Measurements from ENCODE around the gene CFAP53. TPM values are rescaled to one million over a fixed set of nuclear protein-coding genes. Genes with fewer than 3 reads are reported as not detected.

Gene CFAP53
- total and polyA plus RNA-seq, 2 of the 4 experiments (the other 2 are of a cell fraction), result under 0.01 to 0.12 TPM

GRCh38 chr18:50312296-50313030 is 46.2 kb upstream of the CFAP53 start:
- BruUV-seq (replicated peaks), result no TSS peak
- Histone ChIP-seq H4K5ac (ENCODE audit: low read depth, low read length) (no peak overlapping the region), H3K4me2 (ENCODE audit: low read depth, low read length) (no peak overlapping the region), H2AK9ac (replicated peaks; ENCODE audit: low read depth, low read length, poor library complexity) (no peak overlapping the region), H3K36me3 (ENCODE audit: control insufficient read depth, insufficient read depth, low read length) (no peaks in the 10 kb centered on the region), H3K27me3 (ENCODE audit: control insufficient read depth, insufficient read depth, low read length) (no peaks in the 10 kb centered on the region), H2BK5ac (ENCODE audit: low read depth, low read length, poor library complexity, severe bottlenecking) (no peak overlapping the region), H3K4ac (ENCODE audit: low read depth, low read length) (no peak overlapping the region), H3K79me1 (ENCODE audit: low read depth in 1 of 2, low read length in 2 of 2) (no peaks in the 10 kb centered on the region), H4K20me1 (ENCODE audit: insufficient read depth, low read length) (no peaks in the 10 kb centered on the region), H2BK15ac (ENCODE audit: low read depth, low read length) (no peak overlapping the region), H3K18ac (ENCODE audit: low read depth, low read length) (no peak overlapping the region), H3K27ac (ENCODE audit: insufficient read depth, low read length) (no peak overlapping the region), H4K91ac (ENCODE audit: insufficient read depth, low read depth, low read length) (no peak overlapping the region), H3K4me3 (ENCODE audit: insufficient read depth, low read depth, low read length) (no peak overlapping the region), H3K56ac (ENCODE audit: extremely low read depth, insufficient read depth, low read length) (no peak overlapping the region), H2BK120ac (ENCODE audit: low read depth, low read length) (no peak overlapping the region), H3K9me3 (ENCODE audit: control insufficient read depth, insufficient read depth, low read length) (no peaks in the 10 kb centered on the region), H2BK20ac (ENCODE audit: low read depth, low read length) (no peak overlapping the region), H3K4me1 (ENCODE audit: control insufficient read depth, insufficient read depth, low read length) (no peaks in the 10 kb centered on the region), H2AK5ac (ENCODE audit: low read depth, low read length) (no peak overlapping the region), H2AFZ (replicated peaks; ENCODE audit: low read length, poor library complexity) (no peak overlapping the region), H3K23ac (ENCODE audit: low read depth, low read length) (no peak overlapping the region), H3K9me1 (ENCODE audit: insufficient read depth, low read length) (0 out of 2 replicates have a peak, but pooled peaks cover 3% of the 10 kb centered on the region), H4K8ac (ENCODE audit: low read depth in 2 of 2, low read length in 2 of 2) (no peak overlapping the region), H3K9ac (ENCODE audit: low read depth, low read length) (no peak overlapping the region), H3K14ac (replicated peaks; ENCODE audit: low read depth, low read length) (no peak overlapping the region)
- in situ Hi-C loops (cut with MboI; ENCODE audit: low sequenced_read_pairs), result no loop called here
- no peak for TF ChIP-seq SMC3 (IDR thresholded peaks at IDR 0.05; ENCODE audit: low read depth, low read length)
- no peak for TF ChIP-seq CHD1 (IDR thresholded peaks at IDR 0.05; ENCODE audit: low read depth, low read length)
- TF ChIP-seq MAFK (IDR thresholded peaks at IDR 0.05; ENCODE audit: low read depth, low read length), result no peak
- no peak for TF ChIP-seq RAD21 (IDR thresholded peaks at IDR 0.05; ENCODE audit: low read length)
- no peak for TF ChIP-seq ELK1 (IDR thresholded peaks at IDR 0.05; ENCODE audit: borderline replicate concordance, low read depth, low read length)
- TF ChIP-seq CEBPB (IDR thresholded peaks at IDR 0.05; ENCODE audit: low read depth, low read length), result no peak
- TF ChIP-seq CTCF (conservative IDR thresholded peaks at IDR 0.05; ENCODE audit: low read depth, low read length), result no peak
- no peak for TF ChIP-seq NFE2L2 (IDR thresholded peaks at IDR 0.05; ENCODE audit: low read depth, low read length)
- no peak for TF ChIP-seq BHLHE40 (IDR thresholded peaks at IDR 0.05; ENCODE audit: low read depth, low read length)
- no peak for TF ChIP-seq USF2 (IDR thresholded peaks at IDR 0.05; ENCODE audit: low read depth, low read length)
- ChIA-PET CTCF (interaction anchor here (0.6 kb wide), 1 partner anchor 86 kb away, joined by 3 read pairs; no protein-coding TSS in a partner anchor), POLR2A (ENCODE audit: unreplicated experiment) (no interaction called here)
- dilution Hi-C loops (cut with HindIII; ENCODE audit: low sequenced_read_pairs, unreplicated experiment), result no loop called here
- DNase-seq, result no peak
- no CpG with 5 or more reads among the region's 7 CpGs for WGBS, 2 experiments (ENCODE audit: extremely low coverage in 2 of 2, insufficient read length in 1 of 2)
- intact Hi-C loops (cut with micrococcal nuclease), result no loop called here
- no peak for ATAC-seq (ENCODE audit: low read depth)
